Panc1 (cell line): ENCODE results near the gene FAM234B. TPM values are rescaled to one million over a fixed set of nuclear protein-coding genes. Genes with fewer than 3 reads are reported as not detected.
A peak's percentile ranks its signal among the peaks of the same experiment; 100 is the strongest.

Source experiments
- ATAC-seq: fragments of 200-7000 bp; cut with Tn5 transposase; 2 replicates; pipeline ENCODE4 v1.9.1; 2020; ENCODE audit warnings: mild to moderate bottlenecking, moderate library complexity
- BruUV-seq: library from RNA; stranded (reverse); fragments of 400-500 nt; replicated peaks from 2 replicates; lab custom pipeline; 2021; lab: Mats Ljungman, UMichigan
- CTCF ChIA-PET: fragments of 300-600 bp; sonication (Branson Sonifier 250); formaldehyde crosslinking; loops from one replicate; lab custom pipeline; 2022; ENCODE audit warnings: antibody characterized with exemption; lab: Charles Lee
- POLR2A ChIA-PET: fragments of 300-600 bp; sonication (Branson Sonifier 250); formaldehyde crosslinking; loops from one replicate; lab custom pipeline; 2022; ENCODE audit warnings: antibody characterized with exemption; lab: Charles Lee
- DNase-seq: peaks from one replicate; pipeline ENCODE4 v3.0.0-alpha.2; 2010; ENCODE audit warnings: low read depth, low spot score
- H3K27ac ChIP-seq: 2 replicates; pipeline ENCODE4 v1.5.1; 2011; ENCODE audit warnings: mild to moderate bottlenecking, low read length, inconsistent platforms
- H3K27me3 ChIP-seq: fragments of 200-500 bp; sonication (Bioruptor generic); 2 replicates; pipeline ENCODE4 v1.6.0; 2014; ENCODE audit warnings: low read length, inconsistent platforms; ENCODE audit not compliant: control insufficient read depth, insufficient read depth
- H3K36me3 ChIP-seq: fragments of 200-500 bp; sonication (Bioruptor generic); 2 replicates; pipeline ENCODE4 v1.5.1; 2014; ENCODE audit warnings: inconsistent platforms, mild to moderate bottlenecking, low read length, moderate library complexity; ENCODE audit not compliant: control insufficient read depth, insufficient read depth
- H3K4me1 ChIP-seq: 2 replicates; pipeline ENCODE4 v1.5.1; 2011; ENCODE audit warnings: inconsistent platforms, mild to moderate bottlenecking, low read length, moderate library complexity; ENCODE audit not compliant: control insufficient read depth, insufficient read depth
- H3K4me3 ChIP-seq, 2 experiments: 2 replicates each; pipeline ENCODE4 v1.5.1; 2011 to 2012; ENCODE audit warnings: low read depth in 2 of 2, low read length in 2 of 2, mild to moderate bottlenecking in 2 of 2, inconsistent platforms in 1 of 2, moderate library complexity in 1 of 2
- H3K9me3 ChIP-seq: fragments of 200-500 bp; sonication (Bioruptor generic); 2 replicates; pipeline ENCODE4 v1.5.1; 2014; ENCODE audit warnings: low read depth, mild to moderate bottlenecking, inconsistent platforms, low read length, moderate library complexity; ENCODE audit not compliant: control insufficient read depth, insufficient read depth
- POLR2AphosphoS5 ChIP-seq: IDR thresholded peaks from 2 replicates; pipeline ENCODE4 v1.6.1; 2012; ENCODE audit warnings: mild to moderate bottlenecking, low read depth, low read length, moderate library complexity
- SIN3A ChIP-seq: IDR thresholded peaks from 2 replicates; pipeline ENCODE4 v1.6.1; 2012; ENCODE audit warnings: low read depth, mild to moderate bottlenecking, low read length, moderate library complexity, borderline replicate concordance; ENCODE audit not compliant: insufficient read depth
- TCF7L2 ChIP-seq: IDR thresholded peaks from 2 replicates; pipeline ENCODE4 v1.6.1; 2011; ENCODE audit warnings: mild to moderate bottlenecking, low read depth, low read length, inconsistent platforms
- in situ Hi-C: cut with HindIII; loops from 2 replicates; pipeline ENCODE4 v1.10.0; 2016; ENCODE audit warnings: low sequenced_read_pairs, low pct_unique_long_range_greater_than_20kb
- intact Hi-C: fragments of 100-400 bp; cut with micrococcal nuclease; formaldehyde crosslinking; loops from one replicate; pipeline ENCODE4 v1.10.0; 2022; ENCODE audit not compliant: unreplicated experiment
- total RNA-seq: library from RNA; stranded (reverse); gene quantifications from one replicate; pipeline ENCODE4 v1.2.1, GENCODE V29; 2021; ENCODE audit not compliant: unreplicated experiment
- TF ChIP-seq, protein P1 (sequence below), 2 experiments: IDR thresholded peaks; 2 replicates each; pipeline ENCODE4 v1.6.1; 2011 to 2012; ENCODE audit warnings: low read depth in 2 of 2, control low read depth in 1 of 2, low read length in 1 of 2, mild to moderate bottlenecking in 1 of 2, moderate library complexity in 1 of 2; ENCODE audit not compliant: insufficient read depth in 1 of 2
- TF ChIP-seq, protein P2 (sequence below): fragments of 450-650 bp; IDR thresholded peaks from 2 replicates; pipeline ENCODE4 v1.5.1; 2017; ENCODE audit warnings: mild to moderate bottlenecking

The FAM234B gene
- total RNA-seq, 1 experiment from 2014 or later, result 5.4 TPM

DNA sequence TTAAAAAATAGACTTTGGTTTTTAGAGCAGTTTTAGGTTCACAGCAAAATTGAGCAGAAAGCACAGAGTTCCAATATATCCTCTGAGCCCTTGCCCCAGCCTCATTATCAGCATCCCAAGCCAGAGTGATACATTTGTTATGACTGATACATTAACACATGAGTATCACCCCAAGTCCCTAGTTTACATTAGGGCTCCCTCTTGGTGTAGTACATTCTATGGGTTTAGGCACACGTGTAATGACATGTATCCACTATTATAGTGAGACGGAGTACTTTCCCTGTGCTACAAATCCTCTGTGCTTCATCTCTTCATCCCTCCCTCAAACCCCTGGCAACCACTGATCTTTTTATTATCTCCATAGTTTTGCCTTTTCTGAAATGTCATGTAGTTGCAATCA, 81.8 kb downstream of the FAM234B start:
- in situ Hi-C loops (no loop called here), intact Hi-C loops (no loop called here)
- ChIA-PET POLR2A (no interaction called here), CTCF (no interaction called here)
- ATAC-seq (no peak), DNase-seq (no peak)
- TF ChIP-seq SIN3A (no peak), TCF7L2 (no peak), POLR2AphosphoS5 (no peak)
- TF ChIP-seq, protein P1, sequence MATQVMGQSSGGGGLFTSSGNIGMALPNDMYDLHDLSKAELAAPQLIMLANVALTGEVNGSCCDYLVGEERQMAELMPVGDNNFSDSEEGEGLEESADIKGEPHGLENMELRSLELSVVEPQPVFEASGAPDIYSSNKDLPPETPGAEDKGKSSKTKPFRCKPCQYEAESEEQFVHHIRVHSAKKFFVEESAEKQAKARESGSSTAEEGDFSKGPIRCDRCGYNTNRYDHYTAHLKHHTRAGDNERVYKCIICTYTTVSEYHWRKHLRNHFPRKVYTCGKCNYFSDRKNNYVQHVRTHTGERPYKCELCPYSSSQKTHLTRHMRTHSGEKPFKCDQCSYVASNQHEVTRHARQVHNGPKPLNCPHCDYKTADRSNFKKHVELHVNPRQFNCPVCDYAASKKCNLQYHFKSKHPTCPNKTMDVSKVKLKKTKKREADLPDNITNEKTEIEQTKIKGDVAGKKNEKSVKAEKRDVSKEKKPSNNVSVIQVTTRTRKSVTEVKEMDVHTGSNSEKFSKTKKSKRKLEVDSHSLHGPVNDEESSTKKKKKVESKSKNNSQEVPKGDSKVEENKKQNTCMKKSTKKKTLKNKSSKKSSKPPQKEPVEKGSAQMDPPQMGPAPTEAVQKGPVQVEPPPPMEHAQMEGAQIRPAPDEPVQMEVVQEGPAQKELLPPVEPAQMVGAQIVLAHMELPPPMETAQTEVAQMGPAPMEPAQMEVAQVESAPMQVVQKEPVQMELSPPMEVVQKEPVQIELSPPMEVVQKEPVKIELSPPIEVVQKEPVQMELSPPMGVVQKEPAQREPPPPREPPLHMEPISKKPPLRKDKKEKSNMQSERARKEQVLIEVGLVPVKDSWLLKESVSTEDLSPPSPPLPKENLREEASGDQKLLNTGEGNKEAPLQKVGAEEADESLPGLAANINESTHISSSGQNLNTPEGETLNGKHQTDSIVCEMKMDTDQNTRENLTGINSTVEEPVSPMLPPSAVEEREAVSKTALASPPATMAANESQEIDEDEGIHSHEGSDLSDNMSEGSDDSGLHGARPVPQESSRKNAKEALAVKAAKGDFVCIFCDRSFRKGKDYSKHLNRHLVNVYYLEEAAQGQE (IDR thresholded peaks at IDR 0.05; ENCODE audit: insufficient read depth in 1 of 2, low read depth in 2 of 2, low read length in 1 of 2), result no peak
- Histone ChIP-seq H3K27ac (peak overlapping the region; percentile 29; the same call in 1 of the 2 replicates), H3K4me1 (peaks cover 22% of the 10 kb centered on the region), H3K36me3 (no peaks in the 10 kb centered on the region), H3K9me3 (no peaks in the 10 kb centered on the region), H3K4me3 (no peak overlapping the region), H3K27me3 (no peaks in the 10 kb centered on the region)
- BruUV-seq, result no TSS peak

DNA sequence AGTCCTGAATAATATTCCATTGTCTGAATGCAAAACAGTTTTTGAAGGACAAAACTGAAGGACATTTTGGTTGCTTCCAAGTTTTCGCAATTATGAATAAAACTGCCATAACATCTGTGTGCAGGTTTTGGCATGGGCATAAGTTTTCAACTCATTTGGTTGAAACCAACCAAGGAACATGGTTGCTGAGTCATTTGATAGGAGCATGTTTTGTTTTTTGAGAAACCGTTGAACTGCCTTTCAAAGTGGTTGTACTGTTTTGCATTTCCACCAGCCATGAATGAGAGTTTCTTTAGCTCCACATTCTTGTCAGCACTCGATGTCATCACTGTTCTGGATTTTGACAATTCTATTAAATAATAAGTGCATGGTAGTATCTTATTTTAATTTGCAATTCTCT, 82.3 kb downstream of the FAM234B start:
- peaks cover 22% of the 10 kb centered on the region for H3K4me1 ChIP-seq
- no TSS peak for BruUV-seq
- H3K36me3 ChIP-seq, result no peaks in the 10 kb centered on the region
- in situ Hi-C loops, result no loop called here
- CTCF ChIA-PET, result no interaction called here
- DNase-seq (no peak), ATAC-seq (no peak)
- H3K9me3 ChIP-seq, result no peaks in the 10 kb centered on the region
- H3K27ac ChIP-seq, result peak overlapping the region; percentile 4; the same call in 1 of the 2 replicates
- POLR2A ChIA-PET, result no interaction called here
- no peak for TF ChIP-seq POLR2AphosphoS5
- no peak for TF ChIP-seq SIN3A
- TF ChIP-seq, protein P1 (IDR thresholded peaks at IDR 0.05; ENCODE audit: insufficient read depth in 1 of 2, low read depth in 2 of 2, low read length in 1 of 2), result no peak
- no peaks in the 10 kb centered on the region for H3K27me3 ChIP-seq
- no peak overlapping the region for H3K4me3 ChIP-seq
- intact Hi-C loops, result no loop called here

DNA sequence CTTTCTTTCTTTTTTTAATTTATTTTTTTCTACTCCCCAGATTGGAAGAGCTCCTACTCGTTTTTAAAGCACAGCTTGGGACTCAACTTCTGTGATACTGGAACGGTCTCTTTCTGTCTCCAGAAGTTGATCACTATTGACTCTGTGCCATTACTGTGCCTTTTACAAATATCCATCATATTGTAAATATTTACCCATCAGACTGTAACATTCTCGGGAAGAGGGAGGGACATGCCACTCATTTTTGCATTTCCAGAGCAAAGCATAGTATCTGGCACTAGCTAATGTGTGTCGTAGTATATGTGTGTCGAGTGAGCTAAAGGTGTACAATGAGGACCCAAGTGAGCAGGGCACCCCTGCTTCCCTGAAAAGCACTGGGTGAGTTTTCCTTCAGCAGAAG, 83.3 kb downstream of the FAM234B start:
- POLR2A ChIA-PET, result no interaction called here
- H3K4me1 ChIP-seq, result peaks cover 22% of the 10 kb centered on the region
- ATAC-seq, result peak; percentile 65; the same call in 1 of the 2 replicates

More for the DNA sequence above, 83.3 kb downstream of the FAM234B start:
- no peaks in the 10 kb centered on the region for H3K27me3 ChIP-seq
- TF ChIP-seq, protein P1 (IDR thresholded peaks at IDR 0.05; ENCODE audit: insufficient read depth in 1 of 2, low read depth in 2 of 2, low read length in 1 of 2), result no peak
- TF ChIP-seq SIN3A, result no peak
- no peak for TF ChIP-seq TCF7L2
- TF ChIP-seq, protein P2, sequence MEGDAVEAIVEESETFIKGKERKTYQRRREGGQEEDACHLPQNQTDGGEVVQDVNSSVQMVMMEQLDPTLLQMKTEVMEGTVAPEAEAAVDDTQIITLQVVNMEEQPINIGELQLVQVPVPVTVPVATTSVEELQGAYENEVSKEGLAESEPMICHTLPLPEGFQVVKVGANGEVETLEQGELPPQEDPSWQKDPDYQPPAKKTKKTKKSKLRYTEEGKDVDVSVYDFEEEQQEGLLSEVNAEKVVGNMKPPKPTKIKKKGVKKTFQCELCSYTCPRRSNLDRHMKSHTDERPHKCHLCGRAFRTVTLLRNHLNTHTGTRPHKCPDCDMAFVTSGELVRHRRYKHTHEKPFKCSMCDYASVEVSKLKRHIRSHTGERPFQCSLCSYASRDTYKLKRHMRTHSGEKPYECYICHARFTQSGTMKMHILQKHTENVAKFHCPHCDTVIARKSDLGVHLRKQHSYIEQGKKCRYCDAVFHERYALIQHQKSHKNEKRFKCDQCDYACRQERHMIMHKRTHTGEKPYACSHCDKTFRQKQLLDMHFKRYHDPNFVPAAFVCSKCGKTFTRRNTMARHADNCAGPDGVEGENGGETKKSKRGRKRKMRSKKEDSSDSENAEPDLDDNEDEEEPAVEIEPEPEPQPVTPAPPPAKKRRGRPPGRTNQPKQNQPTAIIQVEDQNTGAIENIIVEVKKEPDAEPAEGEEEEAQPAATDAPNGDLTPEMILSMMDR, result no peak
- no peak for TF ChIP-seq POLR2AphosphoS5
- H3K36me3 ChIP-seq, result no peaks in the 10 kb centered on the region
- no TSS peak for BruUV-seq
- no peaks in the 10 kb centered on the region for H3K9me3 ChIP-seq
- CTCF ChIA-PET, result no interaction called here
- H3K27ac ChIP-seq, result peak overlapping the region; percentile 48; the same call in 1 of the 2 replicates
- DNase-seq, result no peak
- in situ Hi-C loops (no loop called here), intact Hi-C loops (no loop called here)
- no peak overlapping the region for H3K4me3 ChIP-seq
